Colonic mucosa (tissue), 4 donors: ENCODE measurements around the gene COX14. TPM values are rescaled to one million over a fixed set of nuclear protein-coding genes. Genes with fewer than 3 reads are reported as not detected.

ENCODE experiments used
- DNase-seq: peaks from one replicate; pipeline ENCODE4 v3.0.0-alpha.2; 2020
- H3K27ac ChIP-seq: fragments of 200-600 bp; one replicate; pipeline ENCODE4 v1.8.0; 2021
- H3K27me3 ChIP-seq: fragments of 200-600 bp; one replicate; pipeline ENCODE4 v1.8.0; 2021
- H3K36me3 ChIP-seq: fragments of 200-600 bp; one replicate; pipeline ENCODE4 v1.8.0; 2021
- H3K4me1 ChIP-seq: fragments of 200-600 bp; one replicate; pipeline ENCODE4 v1.8.0; 2021; ENCODE audit warnings: mild to moderate bottlenecking
- H3K4me3 ChIP-seq: fragments of 200-600 bp; one replicate; pipeline ENCODE4 v1.8.0; 2021
- H3K9ac ChIP-seq, 2 donors: one replicate each; pipeline ENCODE4 v1.7.0; 2013; ENCODE audit warnings: control low read depth in 2 of 2, low read depth in 2 of 2, low read length in 2 of 2
- H3K9me3 ChIP-seq: fragments of 200-600 bp; one replicate; pipeline ENCODE4 v1.8.0; 2021
- CTCF ChIP-seq: fragments of 200-600 bp; IDR thresholded peaks from one replicate; pipeline ENCODE4 v1.8.0; 2022; ENCODE audit warnings: antibody characterized with exemption, mild to moderate bottlenecking
- intact Hi-C: fragments of 100-400 bp; cut with DNase I; formaldehyde crosslinking; loops from one replicate; pipeline ENCODE4 v1.14.1; 2022
- total RNA-seq, 2 donors: library from RNA; stranded (reverse); fragmentation: NEBNext Ultra II Directional in 1 of 2; extraction: Animal tissue kit (Norgen Biotek cat#: 25700) in 1 of 2; gene quantifications; one replicate each; pipeline ENCODE4 v1.2.1, GENCODE V29; 2021
- donor health status: healthy.
- donor health status: DM: no; HTN: no; CAD: no.
- donor health status: DM: no; HTN: no; CAD: no.

The COX14 gene
- total RNA-seq, 2 donors from 2014 or later, result 74.4 to 86.8 TPM

GRCh38 chr12:50089730-50090129 lies 22.3 kb upstream of the COX14 start:
- no peak overlapping the region for H3K9ac ChIP-seq
- TF ChIP-seq CTCF, result no peak
- no peaks in the 10 kb centered on the region for H3K27me3 ChIP-seq
- no peak overlapping the region for H3K4me3 ChIP-seq
- DNase-seq, result no peak
- no peak overlapping the region for H3K27ac ChIP-seq
- H3K9me3 ChIP-seq, result no peaks in the 10 kb centered on the region
- intact Hi-C loops, result loop anchor here (10.0 kb wide), 1 partner anchor 225 kb away; no protein-coding TSS in a partner anchor
- no peaks in the 10 kb centered on the region for H3K4me1 ChIP-seq
- peaks cover 23% of the 10 kb centered on the region for H3K36me3 ChIP-seq

- no peaks in the 10 kb centered on the region for H3K9me3 ChIP-seq
- TF ChIP-seq CTCF, result no peak
- H3K36me3 ChIP-seq, result peaks cover 29% of the 10 kb centered on the region
- DNase-seq, result no peak
- H3K9ac ChIP-seq, result no peak overlapping the region
- H3K4me3 ChIP-seq, result no peak overlapping the region
- no peaks in the 10 kb centered on the region for H3K4me1 ChIP-seq
- H3K27me3 ChIP-seq, result no peaks in the 10 kb centered on the region
- intact Hi-C loops, result no loop called here
- no peak overlapping the region for H3K27ac ChIP-seq
Observed at GRCh38 chr12:50090391-50090790, 21.6 kb upstream of the COX14 start.

GRCh38 chr12:50097952-50098351 lies 14.1 kb upstream of the COX14 start:
- no peak for DNase-seq
- no peaks in the 10 kb centered on the region for H3K27me3 ChIP-seq
- intact Hi-C loops, result no loop called here

GRCh38 chr12:50099302-50100008 lies 12.6 kb upstream of the COX14 start:
- peaks cover 19% of the 10 kb centered on the region for H3K36me3 ChIP-seq
- DNase-seq, result no peak
- H3K9ac ChIP-seq, result no peak overlapping the region
- H3K4me1 ChIP-seq, result no peaks in the 10 kb centered on the region
- H3K4me3 ChIP-seq, result no peak overlapping the region
- TF ChIP-seq CTCF, result no peak
- intact Hi-C loops, result no loop called here
- no peaks in the 10 kb centered on the region for H3K9me3 ChIP-seq
- no peaks in the 10 kb centered on the region for H3K27me3 ChIP-seq
- no peak overlapping the region for H3K27ac ChIP-seq

More at GRCh38 chr12:50097952-50098351, 14.1 kb upstream of the COX14 start:
- Histone ChIP-seq H3K36me3 (peaks cover 19% of the 10 kb centered on the region), H3K27ac (no peak overlapping the region), H3K4me1 (no peaks in the 10 kb centered on the region), H3K4me3 (no peak overlapping the region), H3K9me3 (no peaks in the 10 kb centered on the region), H3K9ac (no peak overlapping the region)
- no peak for TF ChIP-seq CTCF

DNA sequence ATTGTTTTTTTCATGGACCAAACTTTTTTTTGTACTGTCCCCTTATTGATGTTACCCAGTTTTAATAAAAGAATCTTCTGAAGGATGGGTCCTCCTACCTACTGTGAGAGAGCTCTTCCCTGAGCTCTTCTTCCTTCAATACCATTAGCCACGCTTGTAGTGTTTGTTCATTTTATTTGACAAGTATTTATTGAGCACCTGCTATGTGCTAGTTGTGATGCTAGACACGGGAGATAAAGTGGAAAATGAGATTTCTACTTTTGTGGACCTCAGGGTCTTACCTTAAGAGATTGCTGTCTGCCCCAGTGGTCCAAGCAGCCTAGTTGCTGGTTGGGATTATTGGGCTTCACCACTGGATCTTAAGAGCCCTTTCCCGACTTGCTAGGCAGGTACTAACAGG lies 11.5 kb upstream of the COX14 start:
- H3K9ac ChIP-seq, result no peak overlapping the region
- TF ChIP-seq CTCF, result no peak
- intact Hi-C loops, result no loop called here
- peaks cover 11% of the 10 kb centered on the region for H3K36me3 ChIP-seq
- H3K27ac ChIP-seq, result no peak overlapping the region
- H3K4me1 ChIP-seq, result no peaks in the 10 kb centered on the region
- H3K4me3 ChIP-seq, result no peak overlapping the region
- DNase-seq, result no peak
- no peaks in the 10 kb centered on the region for H3K27me3 ChIP-seq
- H3K9me3 ChIP-seq, result no peaks in the 10 kb centered on the region
